ENCODE measurements around the gene FSD1.
A peak's percentile ranks its signal among the peaks of the same experiment; 100 is the strongest.

FSD1 gene

GRCh38 chr19:4301590-4302242 lies 2.7 kb upstream of the FSD1 start:
- TF ChIP-seq REST (IDR thresholded peaks at IDR 0.05; ENCODE audit: insufficient read depth in 1 of 2, low read depth in 2 of 2, low read length in 2 of 2) (no peak), POLR2AphosphoS5 (IDR thresholded peaks at IDR 0.05; ENCODE audit: low read depth, low read length) (no peak), FOXP2 (optimal IDR thresholded peaks at IDR 0.05; ENCODE audit: borderline replicate concordance, extremely low read depth, extremely low read length, insufficient read depth) (no peak), SIN3A (IDR thresholded peaks at IDR 0.05; ENCODE audit: borderline replicate concordance, insufficient read depth, low read length) (no peak), TAF1 (IDR thresholded peaks at IDR 0.05; ENCODE audit: borderline replicate concordance, insufficient read depth, low read length) (no peak)

- TF ChIP-seq SIN3A (IDR thresholded peaks at IDR 0.05; ENCODE audit: borderline replicate concordance, insufficient read depth, low read length) (no peak), FOXP2 (optimal IDR thresholded peaks at IDR 0.05; ENCODE audit: borderline replicate concordance, extremely low read depth, extremely low read length, insufficient read depth) (peak; percentile 46)
Measured at GRCh38 chr19:4302243-4302640, 2.2 kb upstream of the FSD1 start, which contains the start of gene TMIGD2. Gene TMIGD2, minus strand, starts transcription at chr19:4302389. Its CDS starts 4 bp downstream, at chr19:4302385.

GRCh38 chr19:4303819-4304537 lies 420 bp upstream of the FSD1 start:
- no peak for TF ChIP-seq TAF1 (IDR thresholded peaks at IDR 0.05; ENCODE audit: borderline replicate concordance, insufficient read depth, low read length)
- no peak for TF ChIP-seq SIN3A (IDR thresholded peaks at IDR 0.05; ENCODE audit: borderline replicate concordance, insufficient read depth, low read length)
- TF ChIP-seq FOXP2 (optimal IDR thresholded peaks at IDR 0.05; ENCODE audit: borderline replicate concordance, extremely low read depth, extremely low read length, insufficient read depth) = no peak
- no peak for TF ChIP-seq REST (IDR thresholded peaks at IDR 0.05; ENCODE audit: insufficient read depth in 1 of 2, low read depth in 2 of 2, low read length in 2 of 2)
- no peak for TF ChIP-seq POLR2AphosphoS5 (IDR thresholded peaks at IDR 0.05; ENCODE audit: low read depth, low read length)

GRCh38 chr19:4305257-4305612 lies 837 bp downstream of the FSD1 start:
- TF ChIP-seq POLR2AphosphoS5 (IDR thresholded peaks at IDR 0.05; ENCODE audit: low read depth, low read length) (no peak), TAF1 (IDR thresholded peaks at IDR 0.05; ENCODE audit: borderline replicate concordance, insufficient read depth, low read length) (no peak), SIN3A (IDR thresholded peaks at IDR 0.05; ENCODE audit: borderline replicate concordance, insufficient read depth, low read length) (no peak)

- no peak for TF ChIP-seq FOXP2 (optimal IDR thresholded peaks at IDR 0.05; ENCODE audit: borderline replicate concordance, extremely low read depth, extremely low read length, insufficient read depth)
- no peak for TF ChIP-seq REST (IDR thresholded peaks at IDR 0.05; ENCODE audit: insufficient read depth in 1 of 2, low read depth in 2 of 2, low read length in 2 of 2)
- no peak for TF ChIP-seq POLR2AphosphoS5 (IDR thresholded peaks at IDR 0.05; ENCODE audit: low read depth, low read length)
- no peak for TF ChIP-seq TAF1 (IDR thresholded peaks at IDR 0.05; ENCODE audit: borderline replicate concordance, insufficient read depth, low read length)
- TF ChIP-seq SIN3A (IDR thresholded peaks at IDR 0.05; ENCODE audit: borderline replicate concordance, insufficient read depth, low read length) = no peak
Measured at GRCh38 chr19:4305659-4306058, 1.3 kb downstream of the FSD1 start.

All from PFSK-1 (cell line).